ENCODE data around the gene SMIM22. TPM values are rescaled to one million over a fixed set of nuclear protein-coding genes. Genes with fewer than 3 reads are reported as not detected.

The SMIM22 gene
- total and polyA plus RNA-seq, 4 donors = 0.49 to 1.2 (median 0.72) TPM; not detected in 1

DNA sequence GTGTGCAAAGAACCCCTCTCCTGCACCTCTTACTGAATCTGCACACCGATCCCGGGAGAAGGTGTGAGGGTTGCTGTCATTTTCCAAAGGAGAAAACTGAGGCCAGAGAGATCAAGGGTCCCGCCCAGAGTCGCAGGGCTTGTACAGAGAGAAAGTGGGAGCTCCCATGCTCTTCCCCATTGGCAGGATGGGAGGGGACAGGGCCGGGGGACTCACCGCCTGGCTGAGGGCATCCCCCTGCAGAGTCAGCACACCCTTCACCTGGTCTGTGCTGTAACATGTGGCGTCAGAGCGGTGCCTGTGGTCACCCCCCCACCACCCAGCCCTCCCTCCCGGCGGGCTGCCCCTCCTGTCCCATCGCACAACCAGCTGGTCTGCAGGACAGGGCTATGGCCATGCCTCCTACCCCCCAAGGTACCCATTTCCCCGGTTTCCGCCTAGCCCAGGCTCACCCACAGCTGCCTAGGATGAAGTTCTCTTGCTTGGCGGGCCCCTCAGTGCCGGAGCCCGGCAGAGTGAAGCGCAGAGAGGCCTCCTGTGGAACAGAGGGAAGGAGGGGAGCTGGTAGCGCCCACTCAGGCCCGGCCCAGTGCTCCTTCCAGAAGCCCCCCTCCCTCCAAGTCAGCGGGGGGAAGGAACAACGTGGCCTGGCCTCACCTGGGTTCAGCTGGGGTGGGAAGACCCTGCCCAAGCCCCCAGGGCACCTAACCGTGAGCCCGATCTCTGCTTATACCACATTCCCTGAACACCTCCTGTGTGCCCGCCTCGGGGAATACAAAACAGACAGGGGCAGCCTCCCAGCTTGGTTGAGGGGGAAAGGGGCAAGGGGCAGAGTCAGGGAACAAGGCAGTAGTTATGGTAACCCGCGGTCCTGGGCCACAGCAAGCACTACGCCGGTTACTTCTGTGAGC, 6.1 kb downstream of the SMIM22 start:
- H3K4me3 ChIP-seq (ENCODE audit: low read depth in 1 of 3, low read length in 3 of 3) = peak overlapping the region; percentile 72 to 89 (median 87)
- TF ChIP-seq YY1 (IDR thresholded peaks at IDR 0.05) (no peak), FOXA2 (IDR thresholded peaks at IDR 0.05) (no peak), HNF4G (IDR thresholded peaks at IDR 0.05) (no peak), GABPA (IDR thresholded peaks at IDR 0.05 in 1 of 2, conservative IDR thresholded peaks at IDR 0.05 in 1 of 2) (no peak), EGR1 (IDR thresholded peaks at IDR 0.05; ENCODE audit: low read depth in 2 of 2) (no peak), SP1 (IDR thresholded peaks at IDR 0.05) (no peak), FOXA1 (IDR thresholded peaks at IDR 0.05) (no peak), NR2F2 (IDR thresholded peaks at IDR 0.05) (no peak), MAX (IDR thresholded peaks at IDR 0.05) (no peak), TAF1 (conservative IDR thresholded peaks at IDR 0.05) (no peak), HNF4A (conservative IDR thresholded peaks at IDR 0.05) (no peak), RXRA (IDR thresholded peaks at IDR 0.05) (no peak)
- TF ChIP-seq, protein P1, sequence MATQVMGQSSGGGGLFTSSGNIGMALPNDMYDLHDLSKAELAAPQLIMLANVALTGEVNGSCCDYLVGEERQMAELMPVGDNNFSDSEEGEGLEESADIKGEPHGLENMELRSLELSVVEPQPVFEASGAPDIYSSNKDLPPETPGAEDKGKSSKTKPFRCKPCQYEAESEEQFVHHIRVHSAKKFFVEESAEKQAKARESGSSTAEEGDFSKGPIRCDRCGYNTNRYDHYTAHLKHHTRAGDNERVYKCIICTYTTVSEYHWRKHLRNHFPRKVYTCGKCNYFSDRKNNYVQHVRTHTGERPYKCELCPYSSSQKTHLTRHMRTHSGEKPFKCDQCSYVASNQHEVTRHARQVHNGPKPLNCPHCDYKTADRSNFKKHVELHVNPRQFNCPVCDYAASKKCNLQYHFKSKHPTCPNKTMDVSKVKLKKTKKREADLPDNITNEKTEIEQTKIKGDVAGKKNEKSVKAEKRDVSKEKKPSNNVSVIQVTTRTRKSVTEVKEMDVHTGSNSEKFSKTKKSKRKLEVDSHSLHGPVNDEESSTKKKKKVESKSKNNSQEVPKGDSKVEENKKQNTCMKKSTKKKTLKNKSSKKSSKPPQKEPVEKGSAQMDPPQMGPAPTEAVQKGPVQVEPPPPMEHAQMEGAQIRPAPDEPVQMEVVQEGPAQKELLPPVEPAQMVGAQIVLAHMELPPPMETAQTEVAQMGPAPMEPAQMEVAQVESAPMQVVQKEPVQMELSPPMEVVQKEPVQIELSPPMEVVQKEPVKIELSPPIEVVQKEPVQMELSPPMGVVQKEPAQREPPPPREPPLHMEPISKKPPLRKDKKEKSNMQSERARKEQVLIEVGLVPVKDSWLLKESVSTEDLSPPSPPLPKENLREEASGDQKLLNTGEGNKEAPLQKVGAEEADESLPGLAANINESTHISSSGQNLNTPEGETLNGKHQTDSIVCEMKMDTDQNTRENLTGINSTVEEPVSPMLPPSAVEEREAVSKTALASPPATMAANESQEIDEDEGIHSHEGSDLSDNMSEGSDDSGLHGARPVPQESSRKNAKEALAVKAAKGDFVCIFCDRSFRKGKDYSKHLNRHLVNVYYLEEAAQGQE (IDR thresholded peaks at IDR 0.05) = no peak
- TF ChIP-seq, protein P2, sequence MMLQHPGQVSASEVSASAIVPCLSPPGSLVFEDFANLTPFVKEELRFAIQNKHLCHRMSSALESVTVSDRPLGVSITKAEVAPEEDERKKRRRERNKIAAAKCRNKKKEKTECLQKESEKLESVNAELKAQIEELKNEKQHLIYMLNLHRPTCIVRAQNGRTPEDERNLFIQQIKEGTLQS (IDR thresholded peaks at IDR 0.05) = no peak
- TF ChIP-seq, protein P3, sequence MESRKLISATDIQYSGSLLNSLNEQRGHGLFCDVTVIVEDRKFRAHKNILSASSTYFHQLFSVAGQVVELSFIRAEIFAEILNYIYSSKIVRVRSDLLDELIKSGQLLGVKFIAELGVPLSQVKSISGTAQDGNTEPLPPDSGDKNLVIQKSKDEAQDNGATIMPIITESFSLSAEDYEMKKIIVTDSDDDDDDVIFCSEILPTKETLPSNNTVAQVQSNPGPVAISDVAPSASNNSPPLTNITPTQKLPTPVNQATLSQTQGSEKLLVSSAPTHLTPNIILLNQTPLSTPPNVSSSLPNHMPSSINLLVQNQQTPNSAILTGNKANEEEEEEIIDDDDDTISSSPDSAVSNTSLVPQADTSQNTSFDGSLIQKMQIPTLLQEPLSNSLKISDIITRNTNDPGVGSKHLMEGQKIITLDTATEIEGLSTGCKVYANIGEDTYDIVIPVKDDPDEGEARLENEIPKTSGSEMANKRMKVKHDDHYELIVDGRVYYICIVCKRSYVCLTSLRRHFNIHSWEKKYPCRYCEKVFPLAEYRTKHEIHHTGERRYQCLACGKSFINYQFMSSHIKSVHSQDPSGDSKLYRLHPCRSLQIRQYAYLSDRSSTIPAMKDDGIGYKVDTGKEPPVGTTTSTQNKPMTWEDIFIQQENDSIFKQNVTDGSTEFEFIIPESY (IDR thresholded peaks at IDR 0.05) = no peak
- H3K4me1 ChIP-seq (ENCODE audit: control insufficient read depth in 4 of 4, insufficient read depth in 4 of 4, low read length in 3 of 4) = peaks cover 0 to 37% (median 11%) of the 10 kb centered on the region in 4 donors
- no peaks in the 10 kb centered on the region for H3K27me3 ChIP-seq (ENCODE audit: control insufficient read depth in 4 of 4, insufficient read depth in 4 of 4, low read length in 3 of 4)
- H3K9me3 ChIP-seq (ENCODE audit: control insufficient read depth in 4 of 4, low read length in 3 of 4) = no peaks in the 10 kb centered on the region
- H3K36me3 ChIP-seq (ENCODE audit: control insufficient read depth in 4 of 4, insufficient read depth in 3 of 4, low read depth in 1 of 4, low read length in 3 of 4) = peaks cover 4 to 23% (median 11%) of the 10 kb centered on the region in 4 donors
- peak overlapping the region; percentile 70 for H3K27ac ChIP-seq (ENCODE audit: low read depth in 1 of 2, low read length in 2 of 2)
- no peak for DNase-seq (ENCODE audit: low spot score)
- H3K9ac ChIP-seq (ENCODE audit: low read depth in 1 of 2, low read length in 2 of 2) = peak overlapping the region; percentile 30 to 72
- 67% methylated on average over 29 of the region's 29 CpGs for WGBS

Data from liver (tissue), 9 donors.